HCT116 (cell line): ENCODE measurements around the gene SLC35F3. TPM values are rescaled to one million over a fixed set of nuclear protein-coding genes. Genes with fewer than 3 reads are reported as not detected.

Experiments used
- ATAC-seq: fragments of 200-7000 bp; cut with Tn5 transposase; 2 replicates; pipeline ENCODE4 v1.9.1; 2020; ENCODE audit warnings: mild to moderate bottlenecking, moderate library complexity
- BruUV-seq: library from RNA; stranded (reverse); fragments of 400-500 nt; replicated peaks from 2 replicates; lab custom pipeline; 2021; lab: Mats Ljungman, UMichigan
- CTCF ChIA-PET: fragments of 300-600 bp; sonication (Branson Sonifier 250); formaldehyde crosslinking; loops from one replicate; lab custom pipeline; 2021; ENCODE audit warnings: antibody characterized with exemption; lab: Charles Lee
- POLR2A ChIA-PET: fragments of 300-600, 350-600 bp; sonication (Branson Sonifier 250); formaldehyde crosslinking; loops from one replicate; lab custom pipeline; 2021; ENCODE audit warnings: antibody characterized with exemption; lab: Charles Lee
- RAD21 ChIA-PET, 2 experiments: fragments of 300-600 bp; sonication (Branson Sonifier 250); formaldehyde crosslinking; loops; one replicate each; lab custom pipeline; 2023; ENCODE audit warnings: low total read pairs in 2 of 2; ENCODE audit not compliant: uncharacterized antibody in 2 of 2, unreplicated experiment in 2 of 2, low non-redundant PET in 1 of 2; lab: Charles Lee
- DNase-seq: peaks from one replicate; pipeline ENCODE4 v3.0.0-alpha.2; 2010; ENCODE audit warnings: low read depth, low spot score
- H2AFZ ChIP-seq: fragments of 200-600 bp; shearing (Covaris generic), sonication (generic); 2 replicates; pipeline ENCODE4 v1.6.1; 2017; ENCODE audit warnings: low read depth, mixed run types, mixed read lengths, antibody characterized with exemption, low read length; ENCODE audit not compliant: poor library complexity, severe bottlenecking
- H3K27ac ChIP-seq: 2 replicates; pipeline ENCODE4 v1.5.1; 2012; ENCODE audit warnings: low read depth, low read length
- H3K27me3 ChIP-seq: fragments of 200-600 bp; sonication (generic); 2 replicates; pipeline ENCODE4 v1.6.1; 2016; ENCODE audit warnings: mixed run types, low read length, mixed read lengths; ENCODE audit not compliant: insufficient read depth
- H3K36me3 ChIP-seq, 2 experiments: fragments of 200-500 bp in 1 of 2; fragments of 200-600 bp in 1 of 2; sonication (Bioruptor generic) in 1 of 2; sonication (generic) in 1 of 2; 2 replicates each; pipeline versions ENCODE4 v1.5.1 to v1.6.1; 2014 to 2016; ENCODE audit warnings: low read length in 2 of 2, inconsistent platforms in 1 of 2, mixed read lengths in 1 of 2, mixed run types in 1 of 2; ENCODE audit not compliant: insufficient read depth in 2 of 2, control insufficient read depth in 1 of 2
- H3K4me1 ChIP-seq, 2 experiments: fragments of 200-600 bp in 1 of 2; sonication (generic) in 1 of 2; 2 replicates each; pipeline versions ENCODE4 v1.5.1 to v1.6.1; 2012 to 2017; ENCODE audit warnings: low read length in 2 of 2, inconsistent platforms in 1 of 2, mild to moderate bottlenecking in 1 of 2, mixed read lengths in 1 of 2, mixed run types in 1 of 2, moderate library complexity in 1 of 2; ENCODE audit not compliant: insufficient read depth in 2 of 2, control insufficient read depth in 1 of 2
- H3K4me2 ChIP-seq: fragments of 200-600 bp; sonication (generic); 2 replicates; pipeline ENCODE4 v1.6.1; 2017; ENCODE audit warnings: mixed run types, low read length, mixed read lengths
- H3K4me3 ChIP-seq, 2 experiments: fragments of 200-600 bp in 1 of 2; sonication (generic) in 1 of 2; replicated peaks in 1 of 2; 2 replicates each; pipeline ENCODE4 v1.5.1; 2011 to 2016; ENCODE audit warnings: low read length in 2 of 2, control low read depth in 1 of 2, low read depth in 1 of 2, mild to moderate bottlenecking in 1 of 2, mixed read lengths in 1 of 2, mixed run types in 1 of 2
- H3K79me2 ChIP-seq: fragments of 200-600 bp; sonication (generic); 2 replicates; pipeline ENCODE4 v1.6.1; 2017; ENCODE audit warnings: mild to moderate bottlenecking, mixed run types, low read length, moderate library complexity, mixed read lengths; ENCODE audit not compliant: insufficient read depth
- H3K9ac ChIP-seq: fragments of 200-600 bp; sonication (generic); 2 replicates; pipeline ENCODE4 v1.6.1; 2016; ENCODE audit warnings: low read length, mixed read lengths
- H3K9me2 ChIP-seq: fragments of 200-600 bp; sonication (generic), shearing (Covaris generic); 2 replicates; pipeline ENCODE4 v1.6.1; 2017; ENCODE audit warnings: mixed run types, mild to moderate bottlenecking, moderate library complexity; ENCODE audit not compliant: insufficient read depth
- H3K9me3 ChIP-seq, 2 experiments: fragments of 200-500 bp in 1 of 2; fragments of 200-600 bp in 1 of 2; sonication (Bioruptor generic) in 1 of 2; sonication (generic) in 1 of 2; 2 replicates each; pipeline ENCODE4 v1.6.1; 2014 to 2017; ENCODE audit warnings: low read length in 2 of 2, mixed read lengths in 2 of 2, inconsistent platforms in 1 of 2, low read depth in 1 of 2, mild to moderate bottlenecking in 1 of 2, mixed run types in 1 of 2, moderate library complexity in 1 of 2; ENCODE audit not compliant: control insufficient read depth in 1 of 2, insufficient read depth in 1 of 2
- H4K20me1 ChIP-seq: fragments of 200-600 bp; sonication (generic), shearing (Covaris generic); 2 replicates; pipeline ENCODE4 v1.6.1; 2017; ENCODE audit warnings: mixed run types, mild to moderate bottlenecking, moderate library complexity; ENCODE audit not compliant: insufficient read depth
- ATF3 ChIP-seq: IDR thresholded peaks from 2 replicates; pipeline ENCODE4 v1.6.1; 2012
- CBX3 ChIP-seq: IDR thresholded peaks from 2 replicates; pipeline ENCODE4 v1.6.1; 2012; ENCODE audit warnings: low read depth
- CTCF ChIP-seq, 3 experiments: fragments of 200-600 bp in 1 of 3; sonication (generic) in 1 of 3; IDR thresholded peaks in 2 of 3; conservative IDR thresholded peaks in 1 of 3; 2 replicates each; pipeline ENCODE4 v1.5.1; 2012 to 2017; ENCODE audit warnings: low read depth in 2 of 3, low read length in 2 of 3, antibody characterized with exemption in 1 of 3, borderline replicate concordance in 1 of 3, control low read depth in 1 of 3, mild to moderate bottlenecking in 1 of 3, mixed read lengths in 1 of 3, mixed run types in 1 of 3, moderate library complexity in 1 of 3; ENCODE audit not compliant: insufficient read depth in 1 of 3
- EGR1 ChIP-seq: IDR thresholded peaks from 2 replicates; pipeline ENCODE4 v1.6.1; 2012; ENCODE audit warnings: low read depth
- ELF1 ChIP-seq: IDR thresholded peaks from 2 replicates; pipeline ENCODE4 v1.6.1; 2012; ENCODE audit warnings: low read depth, borderline replicate concordance
- EZH2phosphoT487 ChIP-seq: fragments of 200-600 bp; IDR thresholded peaks from 2 replicates; pipeline ENCODE4 v1.6.1; 2018; ENCODE audit warnings: antibody characterized with exemption, borderline replicate concordance
- FOSL1 ChIP-seq: IDR thresholded peaks from 2 replicates; pipeline ENCODE4 v1.6.1; 2012; ENCODE audit warnings: low read depth
- JUND ChIP-seq: IDR thresholded peaks from 2 replicates; pipeline ENCODE4 v1.6.1; 2012
- MAX ChIP-seq: IDR thresholded peaks from 2 replicates; pipeline ENCODE4 v1.6.1; 2012
- POLR2A ChIP-seq: IDR thresholded peaks from 2 replicates; pipeline ENCODE4 v1.7.0; 2011; ENCODE audit warnings: borderline replicate concordance; ENCODE audit not compliant: insufficient read depth, insufficient read length; ENCODE audit errors: extremely low read depth
- POLR2AphosphoS5 ChIP-seq: IDR thresholded peaks from 2 replicates; pipeline ENCODE4 v1.6.1; 2011; ENCODE audit warnings: mild to moderate bottlenecking, low read depth, low read length, moderate library complexity
- RAD21 ChIP-seq: IDR thresholded peaks from 2 replicates; pipeline ENCODE4 v1.6.1; 2012; ENCODE audit warnings: low read depth, mild to moderate bottlenecking
- REST ChIP-seq: IDR thresholded peaks from 2 replicates; pipeline ENCODE4 v1.6.1; 2012; ENCODE audit warnings: low read depth
- SRF ChIP-seq: IDR thresholded peaks from 2 replicates; pipeline ENCODE4 v1.6.1; 2012; ENCODE audit warnings: low read depth
- TCF7L2 ChIP-seq: IDR thresholded peaks from 2 replicates; pipeline ENCODE4 v1.7.0; 2011; ENCODE audit warnings: borderline replicate concordance, inconsistent platforms; ENCODE audit not compliant: insufficient read depth, insufficient read length; ENCODE audit errors: extremely low read depth
- YY1 ChIP-seq: IDR thresholded peaks from 2 replicates; pipeline ENCODE4 v1.6.1; 2011; ENCODE audit warnings: low read length, low read depth, moderate library complexity, mild to moderate bottlenecking; ENCODE audit not compliant: insufficient replicate concordance; ENCODE audit errors: extremely low read depth
- ZFX ChIP-seq: fragments of 450-650 bp; IDR thresholded peaks from 2 replicates; pipeline ENCODE4 v1.6.1; 2017
- intact Hi-C: fragments of 100-400 bp; cut with micrococcal nuclease; formaldehyde crosslinking; loops from 2 replicates; pipeline ENCODE4 v1.10.0; 2022
- total RNA-seq: library from RNA; stranded (reverse); gene quantifications from one replicate; pipeline ENCODE4 v1.2.1, GENCODE V29; 2021; ENCODE audit not compliant: unreplicated experiment

SLC35F3 gene
- total RNA-seq, 1 experiment from 2014 or later, result 6.4 TPM

GRCh38 chr1:233959102-233959501, 54.6 kb downstream of the SLC35F3 start:
- H3K9me3 ChIP-seq, result no peaks in the 10 kb centered on the region
- peaks cover 18% of the 10 kb centered on the region; the same call in 1 of the 2 replicates for H3K79me2 ChIP-seq
- no peak overlapping the region for H3K4me3 ChIP-seq
- no TSS peak for BruUV-seq
- H3K9me2 ChIP-seq, result no peaks in the 10 kb centered on the region
- H3K4me1 ChIP-seq, result no peaks in the 10 kb centered on the region
- CTCF ChIA-PET, result no interaction called here
- POLR2A ChIA-PET, result no interaction called here
- TF ChIP-seq RAD21, result no peak
- TF ChIP-seq ELF1, result no peak
- TF ChIP-seq, all 23 proteins: peak for 0
- no peak overlapping the region for H3K9ac ChIP-seq
- H3K4me2 ChIP-seq, result no peak overlapping the region
- ATAC-seq (no peak), DNase-seq (no peak)
- intact Hi-C loops, result no loop called here
- no peaks in the 10 kb centered on the region for H4K20me1 ChIP-seq
- RAD21 ChIA-PET, result no interaction called here
- H3K27me3 ChIP-seq, result no peaks in the 10 kb centered on the region
- H3K27ac ChIP-seq, result no peak overlapping the region
- H2AFZ ChIP-seq, result no peak overlapping the region
- no peaks in the 10 kb centered on the region for H3K36me3 ChIP-seq

- no peak overlapping the region for H3K27ac ChIP-seq
- no peak overlapping the region for H3K4me2 ChIP-seq
- intact Hi-C loops, result no loop called here
- no peak for TF ChIP-seq EGR1
- TF ChIP-seq CTCF (IDR thresholded peaks at IDR 0.05 in 2 of 3, conservative IDR thresholded peaks at IDR 0.05 in 1 of 3; ENCODE audit: borderline replicate concordance in 1 of 3, insufficient read depth in 1 of 3, low read depth in 2 of 3, low read length in 2 of 3), result no peak
- TF ChIP-seq RAD21, result no peak
- TF ChIP-seq EZH2phosphoT487, result no peak
- TF ChIP-seq ATF3, result no peak
- TF ChIP-seq YY1, result no peak
- no peak for TF ChIP-seq CBX3
- no peak for TF ChIP-seq SRF
- TF ChIP-seq TCF7L2, result no peak
- no peak for TF ChIP-seq ZFX
- TF ChIP-seq MAX, result no peak
- TF ChIP-seq POLR2A, result no peak
- no peak for TF ChIP-seq JUND
- no peak for TF ChIP-seq FOSL1
- TF ChIP-seq REST, result no peak
- TF ChIP-seq POLR2AphosphoS5, result no peak
- TF ChIP-seq, all 23 proteins: peak for 0
- no peak overlapping the region for H3K4me3 ChIP-seq
- no peak overlapping the region for H2AFZ ChIP-seq
- no peak overlapping the region for H3K9ac ChIP-seq
- H3K9me2 ChIP-seq, result no peaks in the 10 kb centered on the region
- H3K79me2 ChIP-seq, result peaks cover 18% of the 10 kb centered on the region; the same call in 1 of the 2 replicates
- H3K27me3 ChIP-seq, result no peaks in the 10 kb centered on the region
- CTCF ChIA-PET, result no interaction called here
- POLR2A ChIA-PET, result no interaction called here
- ATAC-seq, result no peak
- peaks cover 0 to 2% of the 10 kb centered on the region in 2 experiments; a peak in 1 of 4 replicates for H3K9me3 ChIP-seq
- no peaks in the 10 kb centered on the region for H3K36me3 ChIP-seq
- DNase-seq, result no peak
- no TSS peak for BruUV-seq
- RAD21 ChIA-PET, result no interaction called here
- no peaks in the 10 kb centered on the region for H4K20me1 ChIP-seq
- H3K4me1 ChIP-seq, result no peaks in the 10 kb centered on the region
Observed at GRCh38 chr1:233959971-233960370, 55.5 kb downstream of the SLC35F3 start.
